Calu3 (cell line): ENCODE results near the gene ARSG. TPM values are rescaled to one million over a fixed set of nuclear protein-coding genes. Genes with fewer than 3 reads are reported as not detected.

Experiments used
- BruUV-seq: library from RNA; stranded (reverse); fragments of 400-500 nt; replicated peaks from 2 replicates; lab custom pipeline; 2021; lab: Mats Ljungman, UMichigan
- CTCF ChIA-PET: fragments of 300-600 bp; sonication (Branson Sonifier 250); formaldehyde crosslinking; loops from one replicate; lab custom pipeline; 2022; ENCODE audit warnings: antibody characterized with exemption; lab: Charles Lee
- DNase-seq: peaks from one replicate; pipeline ENCODE4 v3.0.0; 2022
- H3K27ac Mint-ChIP-seq: one replicate; pipeline ENCODE4 v1.8.0; 2022; ENCODE audit warnings: mixed read lengths; ENCODE audit not compliant: unreplicated experiment
- H3K27me3 Mint-ChIP-seq: one replicate; pipeline ENCODE4 v1.8.0; 2022; ENCODE audit warnings: mixed read lengths; ENCODE audit not compliant: unreplicated experiment
- H3K36me3 Mint-ChIP-seq: one replicate; pipeline ENCODE4 v1.8.0; 2022; ENCODE audit warnings: mild to moderate bottlenecking, moderate library complexity, mixed read lengths; ENCODE audit not compliant: insufficient read depth, unreplicated experiment
- H3K4me1 Mint-ChIP-seq: one replicate; pipeline ENCODE4 v1.8.0; 2022; ENCODE audit warnings: mild to moderate bottlenecking, low read depth, mixed read lengths; ENCODE audit not compliant: unreplicated experiment
- H3K4me3 Mint-ChIP-seq: one replicate; pipeline ENCODE4 v1.8.0; 2022; ENCODE audit warnings: mild to moderate bottlenecking, low read depth, moderate library complexity, mixed read lengths; ENCODE audit not compliant: unreplicated experiment
- H3K9me3 Mint-ChIP-seq: one replicate; pipeline ENCODE4 v1.8.0; 2022; ENCODE audit warnings: low read depth, mixed read lengths; ENCODE audit not compliant: unreplicated experiment
- CTCF ChIP-seq: fragments of 200-600 bp; IDR thresholded peaks from one replicate; pipeline ENCODE4 v1.8.0; 2022; ENCODE audit warnings: antibody characterized with exemption; ENCODE audit not compliant: unreplicated experiment
- intact Hi-C: fragments of 100-400 bp; cut with micrococcal nuclease; formaldehyde crosslinking; loops from one replicate; pipeline ENCODE4 v1.10.0; 2022; ENCODE audit not compliant: unreplicated experiment
- total RNA-seq: library from RNA; stranded (reverse); gene quantifications from 2 replicates; pipeline ENCODE4 v1.2.3, GENCODE V29; 2022

Gene ARSG
- total RNA-seq, 1 experiment from 2014 or later: 1.4 TPM

GRCh38 chr17:68457539-68458259 lies 166.4 kb downstream of the ARSG start:
- peaks cover 23% of the 10 kb centered on the region for H3K36me3 Mint-ChIP-seq
- H3K4me1 Mint-ChIP-seq: peaks cover 12% of the 10 kb centered on the region
- CTCF ChIA-PET: interaction anchor here (0.5 to 1.0 kb wide), 5 partner anchors 192 to 692 kb away, joined by 3 to 6 read pairs (median 4); no protein-coding TSS in a partner anchor
- TF ChIP-seq CTCF: no peak
- intact Hi-C loops: loop anchor here (2.0 kb wide), 1 partner anchor 21 kb away; no protein-coding TSS in a partner anchor
- H3K27me3 Mint-ChIP-seq: no peaks in the 10 kb centered on the region
- H3K27ac Mint-ChIP-seq: peak overlapping the region; percentile 78
- no TSS peak for BruUV-seq
- DNase-seq: peak; percentile 99
- peak overlapping the region; percentile 88 for H3K4me3 Mint-ChIP-seq
- H3K9me3 Mint-ChIP-seq: no peaks in the 10 kb centered on the region

DNA sequence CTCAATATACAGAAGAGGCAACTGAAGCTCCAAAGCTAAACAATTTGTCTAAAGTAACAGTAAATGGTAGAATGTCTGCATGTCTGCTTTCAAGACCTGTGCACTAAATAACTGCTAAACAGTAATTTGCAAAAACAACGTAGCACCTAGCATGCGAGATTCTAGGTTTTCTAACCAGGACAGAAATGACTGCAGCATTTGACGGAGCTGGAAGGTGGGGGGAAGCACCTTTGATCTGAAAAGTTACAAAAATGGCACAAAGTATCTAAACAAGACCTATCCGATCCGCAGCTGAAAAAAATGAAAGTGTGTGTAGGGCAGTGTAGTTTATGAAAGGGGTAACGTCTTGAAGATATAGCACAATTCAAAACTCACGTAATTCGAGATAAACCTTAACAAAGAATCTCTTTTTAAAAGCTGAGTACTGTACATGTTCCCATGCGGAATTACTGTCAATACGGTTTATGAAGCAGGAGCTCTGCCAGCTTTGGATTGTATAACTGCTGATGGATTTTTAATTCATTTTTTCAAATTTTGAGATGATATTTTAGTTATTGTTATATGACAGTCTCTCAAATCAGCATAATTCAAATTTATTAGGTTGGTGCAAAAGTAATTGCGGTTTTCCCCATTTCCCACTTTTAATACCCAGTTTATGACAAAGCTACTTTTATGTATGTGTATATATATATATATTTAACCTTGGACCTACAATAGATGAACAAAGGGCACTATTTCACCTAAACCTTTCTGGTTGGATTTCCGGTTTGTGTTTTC lies 167.2 kb downstream of the ARSG start:
- no peaks in the 10 kb centered on the region for H3K9me3 Mint-ChIP-seq
- BruUV-seq: no TSS peak
- no peak for DNase-seq
- peak overlapping the region; percentile 88 for H3K4me3 Mint-ChIP-seq
- no peaks in the 10 kb centered on the region for H3K27me3 Mint-ChIP-seq
- H3K36me3 Mint-ChIP-seq: peaks cover 23% of the 10 kb centered on the region
- TF ChIP-seq CTCF: no peak
- H3K4me1 Mint-ChIP-seq: peaks cover 12% of the 10 kb centered on the region
- CTCF ChIA-PET: interaction anchor here (0.7 kb wide), 1 partner anchor 691 kb away, joined by 4 read pairs; no protein-coding TSS in a partner anchor
- intact Hi-C loops: no loop called here
- peak overlapping the region; percentile 78 for H3K27ac Mint-ChIP-seq

DNA sequence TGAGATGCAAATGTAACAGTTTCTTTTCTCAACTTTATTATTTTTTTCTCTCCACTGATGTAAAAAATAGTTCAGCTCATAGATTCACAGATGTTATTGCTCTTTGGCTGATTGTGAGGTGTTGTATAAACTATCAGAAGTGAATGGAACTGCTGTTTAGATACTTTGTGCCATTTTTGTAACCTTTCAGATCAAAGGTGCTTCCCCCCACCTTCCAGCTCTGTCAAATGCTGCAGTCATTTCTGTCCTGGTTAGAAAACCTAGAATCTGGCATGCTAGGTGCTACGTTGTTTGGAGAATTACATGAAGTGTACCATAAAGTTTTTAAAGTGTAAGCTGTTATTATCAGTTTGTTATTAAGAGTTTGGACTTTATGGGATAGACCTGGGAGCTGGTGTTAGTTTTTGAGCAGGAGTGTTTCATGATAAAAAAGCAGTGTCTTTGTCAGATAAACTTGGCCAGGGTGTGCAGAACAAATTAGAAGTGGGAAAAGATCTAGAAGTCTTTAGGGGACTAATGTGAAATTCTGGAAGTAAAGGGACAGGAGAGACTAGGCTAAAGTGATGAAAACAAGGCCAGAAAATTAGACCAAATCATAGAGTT lies 167.8 kb downstream of the ARSG start:
- Mint-ChIP-seq H3K4me3 (no peak overlapping the region), H3K36me3 (peaks cover 23% of the 10 kb centered on the region), H3K27ac (peak overlapping the region; percentile 22), H3K27me3 (no peaks in the 10 kb centered on the region), H3K4me1 (peaks cover 12% of the 10 kb centered on the region), H3K9me3 (no peaks in the 10 kb centered on the region)
- no peak for TF ChIP-seq CTCF
- CTCF ChIA-PET: no interaction called here
- DNase-seq: no peak
- no TSS peak for BruUV-seq
- intact Hi-C loops: no loop called here

DNA sequence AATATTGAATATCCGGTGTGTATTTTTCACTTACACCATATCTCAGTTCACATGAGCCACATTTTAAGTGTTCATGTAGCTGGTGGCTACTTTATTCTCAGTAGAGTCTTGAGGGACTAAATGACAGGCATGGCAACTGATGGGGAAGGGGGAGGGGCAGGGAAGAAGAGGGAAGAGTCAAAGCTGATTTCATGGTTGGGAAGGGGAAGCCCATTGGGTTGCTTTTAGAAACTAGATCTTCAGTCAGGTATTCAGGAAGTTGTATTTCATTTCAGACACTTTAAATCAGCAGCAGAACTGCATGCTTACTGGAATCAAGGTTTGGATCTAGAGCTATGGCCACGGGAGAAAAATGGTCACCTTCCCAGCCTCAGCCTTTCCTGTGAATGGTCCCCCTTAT lies 168.9 kb downstream of the ARSG start:
- CTCF ChIA-PET: no interaction called here
- intact Hi-C loops: loop anchor here (10.0 kb wide), 1 partner anchor 495 kb away; no protein-coding TSS in a partner anchor
- Mint-ChIP-seq H3K9me3 (no peaks in the 10 kb centered on the region), H3K27ac (no peak overlapping the region), H3K36me3 (peaks cover 23% of the 10 kb centered on the region), H3K4me1 (peaks cover 12% of the 10 kb centered on the region), H3K27me3 (no peaks in the 10 kb centered on the region), H3K4me3 (no peak overlapping the region)
- no peak for DNase-seq
- no TSS peak for BruUV-seq
- no peak for TF ChIP-seq CTCF
